SKM-1 (cell line): ENCODE data around the gene SAPCD2.
"Not testable (repeated sequence)": the region's sequence is repeated elsewhere in the genome, so short reads cannot be mapped to it uniquely, and the experiment has no call there.

Source experiments
- DNase-seq: peaks from one replicate; lab custom pipeline; 2025; ENCODE audit not compliant: unreplicated experiment; lab: John Stamatoyannopoulos, UW

Gene SAPCD2

GRCh38 chr9:137033481-137033880, 36.9 kb downstream of the SAPCD2 start:
- DNase-seq: not testable (repeated sequence)

- DNase-seq: peak; percentile 75
Measured at GRCh38 chr9:137032858-137033257, 37.5 kb downstream of the SAPCD2 start.

- peak; percentile 27 for DNase-seq
Measured at GRCh38 chr9:137031904-137032640, 38.3 kb downstream of the SAPCD2 start, which contains the start of gene FUT7. TSS of gene FUT7 (minus strand) at chr9:137032088. CDS start at chr9:137031991, 97 bp downstream.

GRCh38 chr9:137030538-137031527, 39.5 kb downstream of the SAPCD2 start:
- DNase-seq: peak; percentile 76

GRCh38 chr9:137030006-137030405, 40.4 kb downstream of the SAPCD2 start:
- no peak for DNase-seq

GRCh38 chr9:137029058-137029936, 41.1 kb downstream of the SAPCD2 start:
- DNase-seq: peak; percentile 60

- peak; percentile 34 for DNase-seq
Measured at GRCh38 chr9:137028263-137029057, 41.9 kb downstream of the SAPCD2 start.

- peak; percentile 6 for DNase-seq
Measured at GRCh38 chr9:137027369-137028262, 42.7 kb downstream of the SAPCD2 start, which contains the start of gene ABCA2. TSS of gene ABCA2 (minus strand) at chr9:137028237. CDS start at chr9:137028140, 97 bp downstream.

GRCh38 chr9:137026828-137027227, 43.5 kb downstream of the SAPCD2 start:
- no peak for DNase-seq

GRCh38 chr9:137026384-137026783, 44.0 kb downstream of the SAPCD2 start:
- DNase-seq: no peak

- no peak for DNase-seq
Measured at GRCh38 chr9:137025517-137025966, 44.8 kb downstream of the SAPCD2 start.

- no peak for DNase-seq
Measured at GRCh38 chr9:137023583-137023991, 46.8 kb downstream of the SAPCD2 start.

- DNase-seq: no peak
Measured at GRCh38 chr9:137023157-137023556, 47.2 kb downstream of the SAPCD2 start.

- no peak for DNase-seq
Measured at GRCh38 chr9:137022662-137023008, 47.7 kb downstream of the SAPCD2 start.

- DNase-seq: peak; percentile 86
Measured at GRCh38 chr9:137021979-137022661, 48.2 kb downstream of the SAPCD2 start.

GRCh38 chr9:137021568-137021978, 48.8 kb downstream of the SAPCD2 start:
- no peak for DNase-seq

- no peak for DNase-seq
Measured at GRCh38 chr9:137020771-137021567, 49.4 kb downstream of the SAPCD2 start.
